Transverse colon (tissue), 4 donors: ENCODE measurements around the gene PFN3. TPM values are rescaled to one million over a fixed set of nuclear protein-coding genes. Genes with fewer than 3 reads are reported as not detected.

Source experiments
- DNase-seq: peaks from one replicate; pipeline ENCODE4 v3.0.0-alpha.2; 2019
- H3K27ac ChIP-seq, 4 donors: fragments of 200-600 bp; sonication (generic); 2 replicates each; pipeline ENCODE4 v1.5.1; 2016 to 2018; ENCODE audit warnings: inconsistent platforms in 4 of 4
- H3K27me3 ChIP-seq: fragments of 200-600 bp; sonication (generic); 2 replicates; pipeline ENCODE4 v1.5.1; 2017; ENCODE audit warnings: inconsistent platforms
- H3K36me3 ChIP-seq, 4 donors: fragments of 200-600 bp; sonication (generic); 2 replicates each; pipeline ENCODE4 v1.5.1; 2017 to 2019; ENCODE audit warnings: inconsistent platforms in 4 of 4
- H3K4me1 ChIP-seq, 4 donors: fragments of 200-600 bp; sonication (generic); 2 replicates each; pipeline ENCODE4 v1.5.1; 2017 to 2020; ENCODE audit warnings: inconsistent platforms in 4 of 4
- H3K4me3 ChIP-seq, 4 donors: fragments of 200-600 bp; sonication (generic); 1 replicate in 1 of 4; 2 replicates in 3 of 4; pipeline versions ENCODE4 v1.5.1 to v1.6.1; 2017 to 2019; ENCODE audit warnings: inconsistent platforms in 4 of 4
- H3K9me3 ChIP-seq, 2 donors: fragments of 200-600 bp; sonication (generic); 2 replicates each; pipeline ENCODE4 v1.5.1; 2017 to 2019; ENCODE audit warnings: inconsistent platforms in 2 of 2
- CTCF ChIP-seq, 5 experiments: fragments of 200-600 bp in 3 of 5; fragments of 450-650 bp in 2 of 5; sonication (generic) in 3 of 5; IDR thresholded peaks; 1 replicate in 2 of 5; 2 replicates in 3 of 5; pipeline ENCODE4 v1.5.1; 2016 to 2017; ENCODE audit warnings: antibody characterized with exemption in 5 of 5, inconsistent platforms in 3 of 5, mild to moderate bottlenecking in 2 of 5, moderate library complexity in 1 of 5
- EP300 ChIP-seq: sonication (generic); formaldehyde crosslinking; IDR thresholded peaks from one replicate; pipeline ENCODE4 v1.6.1; 2017; ENCODE audit warnings: antibody characterized with exemption, low read depth
- POLR2A ChIP-seq: fragments of 450-650 bp; IDR thresholded peaks from one replicate; pipeline ENCODE4 v1.6.1; 2016; ENCODE audit warnings: antibody characterized with exemption, mild to moderate bottlenecking, moderate library complexity
- POLR2AphosphoS5 ChIP-seq, 3 donors: sonication (generic); formaldehyde crosslinking; IDR thresholded peaks; one replicate each; pipeline ENCODE4 v1.6.1; 2016; ENCODE audit warnings: antibody characterized with exemption in 3 of 3
- WGBS, 2 donors: methylation state at CpG; one replicate each; pipeline ENCODE4 v1.1.5; 2018; ENCODE audit warnings: low coverage in 1 of 2; 5-methylcytosine and 5-hydroxymethylcytosine counted together
- in situ Hi-C, 4 donors: fragments of 200-750 bp; cut with MboI; loops; one replicate each; pipeline versions ENCODE4 v1.15.0 to v1.15.1; 2017; ENCODE audit warnings: low sequenced_read_pairs in 3 of 4, low pct_ligation_motif_present in 1 of 4, low pct_unique_long_range_greater_than_20kb in 1 of 4
- intact Hi-C: fragments of 100-400 bp; cut with DNase I; formaldehyde crosslinking; loops from one replicate; pipeline ENCODE4 v1.15.1; 2023; ENCODE audit warnings: low total_unique reads
- total RNA-seq, 4 donors: library from RNA; depleted of rRNA; stranded (reverse); fragments of >200 nt; gene quantifications; one replicate each; pipeline ENCODE4 v1.1.0, GENCODE V29; 2016

PFN3 gene
- total RNA-seq, 4 donors from 2014 or later = not detected

- H3K4me3 ChIP-seq = peak overlapping the region in 3 of 4 donors; percentile 34 to 81 (median 60)
- H3K27me3 ChIP-seq = peaks cover 42% of the 10 kb centered on the region
- DNase-seq = no peak
- no peak for TF ChIP-seq POLR2AphosphoS5 (IDR thresholded peaks at IDR 0.05)
- TF ChIP-seq EP300 = no peak
- TF ChIP-seq CTCF (IDR thresholded peaks at IDR 0.05) = peak in 1 of 5 experiments; percentile 2
- intact Hi-C loops = no loop called here
- peaks cover 20 to 47% (median 39%) of the 10 kb centered on the region in 4 donors for H3K4me1 ChIP-seq
- in situ Hi-C loops = no loop called here
- peak overlapping the region; percentile 61 to 86 (median 74) for H3K27ac ChIP-seq
- no peaks in the 10 kb centered on the region for H3K36me3 ChIP-seq
- no peaks in the 10 kb centered on the region for H3K9me3 ChIP-seq
- WGBS, 2 donors = 0 to 38% methylated on average over 1 to 15 of the region's 16 CpGs
These were observed 4.2 kb upstream of the PFN3 start for GRCh38 chr5:177404641-177405179.

- in situ Hi-C loops = no loop called here
- Histone ChIP-seq H3K27me3 (peaks cover 48% of the 10 kb centered on the region), H3K27ac (peak overlapping the region; percentile 61 to 86 (median 74)), H3K4me1 (peaks cover 20 to 50% (median 42%) of the 10 kb centered on the region in 4 donors), H3K36me3 (no peaks in the 10 kb centered on the region), H3K4me3 (peak overlapping the region; percentile 2 to 81 (median 47)), H3K9me3 (no peaks in the 10 kb centered on the region)
- intact Hi-C loops = loop anchor here (2.0 kb wide), 2 partner anchors 43 to 51 kb away; partner anchors contain the start of gene PRR7
- peak; percentile 92 for DNase-seq
- TF ChIP-seq POLR2AphosphoS5 (IDR thresholded peaks at IDR 0.05) (peak; percentile 14 to 47 (median 14)), CTCF (IDR thresholded peaks at IDR 0.05) (peak; percentile 65 to 87 (median 68)), POLR2A (no peak)
- 0% methylated on average over 53 of the region's 93 CpGs; no CpG with 5 or more reads in 1 of the 2 donors for WGBS, 2 donors
These were observed 3.6 kb upstream of the PFN3 start for GRCh38 chr5:177403792-177404640.

GRCh38 chr5:177403102-177403791 lies 2.8 kb upstream of the PFN3 start:
- DNase-seq = peak; percentile 58
- Histone ChIP-seq H3K9me3 (no peaks in the 10 kb centered on the region), H3K27ac (peak overlapping the region; percentile 61 to 86 (median 74)), H3K4me3 (peak overlapping the region in 3 of 4 donors; percentile 34 to 81 (median 60)), H3K27me3 (peaks cover 48% of the 10 kb centered on the region), H3K4me1 (peaks cover 20 to 50% (median 42%) of the 10 kb centered on the region in 4 donors), H3K36me3 (no peaks in the 10 kb centered on the region)
- intact Hi-C loops (loop anchor here (2.0 kb wide), 2 partner anchors 44 to 52 kb away; partner anchors contain the start of gene PRR7), in situ Hi-C loops (no loop called here)
- 2% methylated on average over 49 of the region's 61 CpGs; no CpG with 5 or more reads in 1 of the 2 donors for WGBS, 2 donors
- TF ChIP-seq POLR2AphosphoS5 (IDR thresholded peaks at IDR 0.05) = no peak
- TF ChIP-seq POLR2A = no peak
- no peak for TF ChIP-seq CTCF (IDR thresholded peaks at IDR 0.05)
